AG04450 (cell line): ENCODE measurements around the gene ADARB2. TPM values are rescaled to one million over a fixed set of nuclear protein-coding genes. Genes with fewer than 3 reads are reported as not detected.
"Not testable (repeated sequence)": the region's sequence is repeated elsewhere in the genome, so short reads cannot be mapped to it uniquely, and the experiment has no call there.

Source experiments
- CTCF ChIA-PET: fragments of 300-600, 350-600 bp; formaldehyde crosslinking; extraction: SDS; loops from one replicate; lab custom pipeline; 2022; ENCODE audit warnings: antibody characterized with exemption, inconsistent platforms; lab: Charles Lee
- POLR2A ChIA-PET: fragments of 350-600 bp; formaldehyde crosslinking; extraction: SDS; loops from one replicate; lab custom pipeline; 2021; ENCODE audit warnings: antibody characterized with exemption, inconsistent platforms; lab: Yijun Ruan, JAX
- DNase-seq: peaks from one replicate; pipeline ENCODE4 v3.0.0-alpha.2; 2011; ENCODE audit warnings: low read depth, low spot score
- H3K27ac ChIP-seq: one replicate; pipeline ENCODE4 v1.5.1; 2012; ENCODE audit warnings: low read depth, low read length, control low read depth
- H3K27me3 ChIP-seq: one replicate; pipeline ENCODE4 v1.6.0; 2012; ENCODE audit warnings: low read length; ENCODE audit not compliant: control insufficient read depth, insufficient read depth
- H3K4me3 ChIP-seq: 2 replicates; pipeline ENCODE4 v1.5.1; 2011; ENCODE audit warnings: mild to moderate bottlenecking, low read depth, low read length, control low read depth
- H3K9me3 ChIP-seq: 2 replicates; pipeline ENCODE4 v1.5.1; 2012; ENCODE audit warnings: low read length; ENCODE audit not compliant: control insufficient read depth, insufficient read depth
- polyA plus RNA-seq: library from polyadenylated mRNA; depleted of rRNA; stranded (reverse); fragments of >200 nt; gene quantifications from 2 replicates; pipeline ENCODE4 v1.2.3, GENCODE V29; 2011
- TF ChIP-seq, protein P1 (sequence below): IDR thresholded peaks from 2 replicates; pipeline ENCODE4 v1.5.1; 2011; ENCODE audit warnings: low read depth, low read length, control low read depth, inconsistent platforms

ADARB2 gene
- polyA plus RNA-seq, 1 experiment = not detected

DNA sequence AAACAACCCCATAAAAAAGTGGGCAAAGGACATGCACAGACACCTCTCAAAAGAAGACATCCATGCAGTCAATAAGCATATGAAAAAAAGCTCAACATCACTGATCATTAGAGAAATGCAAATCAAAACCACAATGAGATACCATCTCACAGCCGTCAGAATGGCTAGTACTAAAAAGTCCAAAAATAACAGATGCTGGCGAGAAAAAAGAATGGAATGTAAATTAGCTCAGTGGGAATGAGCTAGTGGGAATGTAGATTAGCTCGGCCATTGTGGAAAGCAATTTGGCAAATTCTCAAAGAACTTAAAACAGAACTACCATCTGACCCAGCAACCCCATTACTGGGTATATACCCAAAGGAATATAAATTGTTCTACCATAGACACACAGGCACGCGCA, 394.1 kb downstream of the ADARB2 start:
- DNase-seq = no peak
- CTCF ChIA-PET = no interaction called here

DNA sequence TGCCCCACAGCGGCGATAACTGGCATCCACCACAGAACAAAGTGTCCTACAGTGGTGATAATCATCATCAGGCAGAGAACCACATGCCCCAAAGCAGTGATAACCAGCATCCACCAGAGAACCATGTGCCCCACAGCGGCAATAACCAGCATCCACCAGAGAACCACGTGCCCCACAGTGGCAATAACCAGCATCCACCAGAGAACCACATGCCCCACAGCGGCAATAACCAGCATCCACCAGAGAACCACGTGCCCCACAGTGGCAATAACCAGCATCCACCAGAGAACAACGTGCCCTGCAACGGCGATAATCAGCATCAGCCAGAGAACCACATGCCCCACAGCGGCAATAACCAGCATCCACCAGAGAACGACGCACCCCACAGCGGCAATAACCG, 396.3 kb downstream of the ADARB2 start:
- H3K27ac ChIP-seq, POLR2A ChIA-PET, H3K4me3 ChIP-seq, H3K27me3 ChIP-seq, DNase-seq, CTCF ChIA-PET: not testable (repeated sequence)
- peaks cover 61% of the 10 kb centered on the region for H3K9me3 ChIP-seq

More for the DNA sequence above, 394.1 kb downstream of the ADARB2 start:
- Histone ChIP-seq H3K27ac (no peak overlapping the region), H3K4me3 (no peak overlapping the region), H3K9me3 (peaks cover 77% of the 10 kb centered on the region), H3K27me3 (no peaks in the 10 kb centered on the region)
- TF ChIP-seq, protein P1, sequence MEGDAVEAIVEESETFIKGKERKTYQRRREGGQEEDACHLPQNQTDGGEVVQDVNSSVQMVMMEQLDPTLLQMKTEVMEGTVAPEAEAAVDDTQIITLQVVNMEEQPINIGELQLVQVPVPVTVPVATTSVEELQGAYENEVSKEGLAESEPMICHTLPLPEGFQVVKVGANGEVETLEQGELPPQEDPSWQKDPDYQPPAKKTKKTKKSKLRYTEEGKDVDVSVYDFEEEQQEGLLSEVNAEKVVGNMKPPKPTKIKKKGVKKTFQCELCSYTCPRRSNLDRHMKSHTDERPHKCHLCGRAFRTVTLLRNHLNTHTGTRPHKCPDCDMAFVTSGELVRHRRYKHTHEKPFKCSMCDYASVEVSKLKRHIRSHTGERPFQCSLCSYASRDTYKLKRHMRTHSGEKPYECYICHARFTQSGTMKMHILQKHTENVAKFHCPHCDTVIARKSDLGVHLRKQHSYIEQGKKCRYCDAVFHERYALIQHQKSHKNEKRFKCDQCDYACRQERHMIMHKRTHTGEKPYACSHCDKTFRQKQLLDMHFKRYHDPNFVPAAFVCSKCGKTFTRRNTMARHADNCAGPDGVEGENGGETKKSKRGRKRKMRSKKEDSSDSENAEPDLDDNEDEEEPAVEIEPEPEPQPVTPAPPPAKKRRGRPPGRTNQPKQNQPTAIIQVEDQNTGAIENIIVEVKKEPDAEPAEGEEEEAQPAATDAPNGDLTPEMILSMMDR = no peak
- POLR2A ChIA-PET = no interaction called here

DNA sequence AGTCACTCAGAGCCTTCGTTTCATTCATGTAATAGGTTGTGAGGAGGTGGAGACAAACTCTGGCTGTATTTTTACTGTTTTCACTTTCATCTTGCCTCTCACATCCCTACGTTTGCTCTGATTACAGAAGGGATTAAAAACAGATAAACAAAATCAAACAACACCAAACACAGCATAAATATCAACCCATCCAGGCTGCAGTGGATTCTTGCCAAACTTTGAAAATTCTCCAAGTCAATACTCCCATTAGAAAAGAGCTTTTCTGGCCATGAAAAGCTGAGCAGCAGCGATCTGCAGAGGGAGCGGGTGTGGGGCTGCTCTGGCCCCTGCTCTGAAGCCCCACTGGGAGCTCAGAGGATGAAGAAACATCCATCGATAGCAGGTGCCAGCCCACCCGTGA, 397.9 kb downstream of the ADARB2 start:
- TF ChIP-seq, protein P1 = no peak
- CTCF ChIA-PET = no interaction called here
- POLR2A ChIA-PET = no interaction called here
- no peak overlapping the region for H3K27ac ChIP-seq
- no peaks in the 10 kb centered on the region for H3K27me3 ChIP-seq
- no peak for DNase-seq
- no peak overlapping the region for H3K4me3 ChIP-seq
- H3K9me3 ChIP-seq = peaks cover 49% of the 10 kb centered on the region

DNA sequence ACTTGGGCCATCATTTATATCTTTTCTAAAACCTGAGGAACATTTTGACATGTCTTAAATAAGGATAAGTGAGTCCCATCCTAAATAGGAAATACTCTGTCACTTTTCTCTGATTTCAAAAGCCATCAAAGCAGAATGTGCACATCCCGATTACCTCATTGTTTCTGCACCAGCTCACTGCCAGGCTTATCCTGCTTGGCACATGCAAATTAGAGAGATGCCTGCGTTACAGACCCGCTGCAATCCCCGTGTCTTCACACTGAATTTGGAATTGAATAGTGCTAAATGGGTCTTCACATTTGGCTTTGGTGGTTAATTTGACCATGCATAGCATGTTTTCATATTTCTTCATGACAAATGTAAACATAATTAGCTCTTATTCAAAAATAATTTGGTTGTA, 401.7 kb downstream of the ADARB2 start:
- H3K27ac ChIP-seq = no peak overlapping the region
- no peaks in the 10 kb centered on the region for H3K27me3 ChIP-seq
- H3K9me3 ChIP-seq = peaks cover 34% of the 10 kb centered on the region
- POLR2A ChIA-PET = no interaction called here
- H3K4me3 ChIP-seq = no peak overlapping the region
- DNase-seq = no peak
- TF ChIP-seq, protein P1 = no peak
- CTCF ChIA-PET = no interaction called here

DNA sequence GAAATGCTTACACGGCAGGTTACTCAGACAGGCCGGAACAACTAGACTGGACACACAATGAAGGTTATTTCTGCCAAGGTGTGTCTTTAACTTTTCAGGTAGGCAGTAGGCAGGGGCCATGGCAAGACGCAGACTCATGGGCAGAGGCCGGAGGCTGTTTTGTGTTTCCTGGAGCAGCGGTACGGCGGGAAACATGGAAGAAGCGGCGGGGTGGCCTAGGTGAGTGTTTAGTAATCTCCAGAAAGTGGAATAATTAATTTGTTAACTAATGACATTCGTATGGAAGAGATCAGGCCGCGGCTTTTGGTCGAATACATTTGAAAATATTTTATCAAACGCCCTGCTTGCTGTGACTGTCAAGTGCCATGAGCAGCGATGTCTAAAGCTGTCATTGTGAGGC, 403.3 kb downstream of the ADARB2 start:
- Histone ChIP-seq H3K9me3 (peaks cover 31% of the 10 kb centered on the region), H3K27ac (no peak overlapping the region), H3K4me3 (no peak overlapping the region), H3K27me3 (no peaks in the 10 kb centered on the region)
- TF ChIP-seq, protein P1 = no peak
- no peak for DNase-seq
- CTCF ChIA-PET = no interaction called here
- POLR2A ChIA-PET = no interaction called here

DNA sequence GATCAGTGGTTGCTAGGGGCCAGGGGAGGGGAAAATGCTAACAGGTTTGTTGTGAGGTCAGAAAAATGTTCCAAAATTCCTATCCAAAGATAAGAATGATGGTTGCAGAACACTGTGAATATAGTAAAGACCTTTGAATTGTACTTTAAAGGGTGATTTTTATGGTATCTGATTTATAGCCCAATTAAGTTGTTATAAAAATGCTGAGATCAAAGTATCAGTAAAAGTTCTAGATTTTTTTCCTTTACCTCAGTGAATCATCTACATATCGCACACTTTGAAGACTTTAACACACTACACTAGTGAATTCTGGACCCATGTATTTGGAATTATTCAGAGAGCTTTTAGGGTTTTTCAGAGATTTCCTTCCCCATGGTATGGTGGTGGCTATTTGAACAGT, 405.8 kb downstream of the ADARB2 start:
- ChIA-PET POLR2A (no interaction called here), CTCF (no interaction called here)
- no peak overlapping the region for H3K4me3 ChIP-seq
- no peak overlapping the region for H3K27ac ChIP-seq
- H3K9me3 ChIP-seq = peaks cover 31% of the 10 kb centered on the region
- TF ChIP-seq, protein P1 = no peak
- no peaks in the 10 kb centered on the region for H3K27me3 ChIP-seq
- DNase-seq = no peak
